K562 (cell line): ENCODE results near the gene UQCC5. TPM values are rescaled to one million over a fixed set of nuclear protein-coding genes. Genes with fewer than 3 reads are reported as not detected.

ENCODE experiments used
- CHD4 ChIP-seq: fragments of 200-600 bp; sonication (generic); IDR thresholded peaks from 3 replicates; pipeline ENCODE4 v1.6.1; 2012; ENCODE audit warnings: low read depth, mild to moderate bottlenecking, mixed read lengths, low read length, inconsistent platforms; ENCODE audit not compliant: insufficient read depth, insufficient replicate concordance, poor library complexity, severe bottlenecking
- GATAD2A ChIP-seq: fragments of 450-650 bp; IDR thresholded peaks from 2 replicates; pipeline ENCODE4 v1.6.1; 2017
- HEY1 ChIP-seq: fragments of 250-450 bp; sonication (Bioruptor Pico); IDR thresholded peaks from 2 replicates; pipeline ENCODE4 v1.5.0; 2020; ENCODE audit warnings: mild to moderate bottlenecking, moderate library complexity, borderline replicate concordance
- JUN ChIP-seq, 2 experiments: sonication (generic) in 1 of 2; formaldehyde crosslinking in 1 of 2; IDR thresholded peaks; 2 replicates each; pipeline versions ENCODE4 v1.6.1 to v1.8.0; 2012 to 2022; ENCODE audit warnings: borderline replicate concordance in 2 of 2, mild to moderate bottlenecking in 2 of 2, improper control_type of control experiment in 1 of 2, low read depth in 1 of 2, low read length in 1 of 2, missing genetic modification reagents in 1 of 2
- L3MBTL2 ChIP-seq: fragments of 450-650 bp; IDR thresholded peaks from 2 replicates; pipeline ENCODE4 v1.6.1; 2016; ENCODE audit warnings: mild to moderate bottlenecking, moderate library complexity
- NRF1 ChIP-seq, 2 experiments: fragments of 450-650 bp; IDR thresholded peaks in 1 of 2; conservative IDR thresholded peaks in 1 of 2; 2 replicates each; pipeline ENCODE4 v1.6.1; 2014; ENCODE audit warnings: mild to moderate bottlenecking in 2 of 2
- POLR3A ChIP-seq: IDR thresholded peaks from 2 replicates; pipeline ENCODE4 v1.6.1; 2011; ENCODE audit warnings: borderline replicate concordance, mild to moderate bottlenecking, moderate library complexity; ENCODE audit not compliant: insufficient read length, insufficient read depth; ENCODE audit errors: extremely low read depth
- RBFOX2 ChIP-seq: fragments of 200-400 bp; formaldehyde crosslinking; IDR thresholded peaks from 2 replicates; pipeline ENCODE4 v1.6.1; 2017; ENCODE audit warnings: low read depth, mild to moderate bottlenecking, low read length, moderate library complexity
- ZBTB7A ChIP-seq: IDR thresholded peaks from 2 replicates; pipeline ENCODE4 v1.6.1; 2011; ENCODE audit warnings: low read depth, mild to moderate bottlenecking, low read length, moderate library complexity, borderline replicate concordance; ENCODE audit not compliant: control insufficient read depth
- ZFX ChIP-seq: sonication (generic); formaldehyde crosslinking; IDR thresholded peaks from 2 replicates; pipeline ENCODE4 v1.8.0; 2022; ENCODE audit warnings: mild to moderate bottlenecking, missing genetic modification reagents, moderate library complexity
- ZNF239 ChIP-seq: fragments of 250-450 bp; sonication (Bioruptor Pico); IDR thresholded peaks from 2 replicates; pipeline ENCODE4 v1.4.0; 2020; ENCODE audit warnings: mild to moderate bottlenecking
- ZNF511 ChIP-seq: sonication (generic); formaldehyde crosslinking; IDR thresholded peaks from 2 replicates; pipeline ENCODE4 v1.8.0; 2022; ENCODE audit warnings: mild to moderate bottlenecking, missing genetic modification reagents
- ZZZ3 ChIP-seq: fragments of 450-650 bp; IDR thresholded peaks from 2 replicates; pipeline ENCODE4 v1.6.1; 2016; ENCODE audit warnings: antibody characterized with exemption, mild to moderate bottlenecking, moderate library complexity
- polyA plus RNA-seq, 8 experiments: library from polyadenylated mRNA; depleted of rRNA in 4 of 8; stranded (reverse) in 5 of 8; unstranded in 3 of 8; fragments of >200 nt; fragmentation: Nextera tagmentation in 2 of 8; fragmentation: Illumina TruSeq in 1 of 8; extraction: Ambion mirVana in 2 of 8; extraction: Trizol in 1 of 8; gene quantifications; 2 replicates each; pipeline versions ENCODE4 v1.2.1 to v1.2.3, GENCODE V29; 2011 to 2014; ENCODE audit warnings: inconsistent platforms in 1 of 8, missing spikeins in 1 of 8
- total RNA-seq, 7 experiments: library from RNA; depleted of rRNA in 6 of 7; stranded (reverse); fragments of >200 nt in 6 of 7; fragmentation: Illumina TruSeq in 2 of 7; extraction: Trizol in 2 of 7; gene quantifications; 2 replicates each; pipeline versions ENCODE4 v1.2.1 to v1.2.3, GENCODE V29; 2011 to 2021; ENCODE audit warnings: low replicate concordance in 1 of 7
- TF ChIP-seq, protein P1 (sequence below): IDR thresholded peaks from 2 replicates; pipeline ENCODE4 v1.6.1; 2011; ENCODE audit warnings: borderline replicate concordance, low read depth, mild to moderate bottlenecking, moderate library complexity, low read length; ENCODE audit not compliant: insufficient read depth, poor library complexity, severe bottlenecking
- TF ChIP-seq, protein P2 (sequence below): sonication (generic); IDR thresholded peaks from 2 replicates; pipeline ENCODE4 v1.6.1; 2016
- TF ChIP-seq, protein P3 (sequence below): sonication (generic); formaldehyde crosslinking; IDR thresholded peaks from 2 replicates; pipeline ENCODE4 v1.8.1; 2023; ENCODE audit warnings: missing genetic modification reagents, mild to moderate bottlenecking, borderline replicate concordance

UQCC5 gene
- total and polyA plus RNA-seq, 9 of the 15 experiments (the other 6 are each of a cell fraction or from before 2014, with no cell fraction given) = 10.2 to 55.4 (median 33.8) TPM

GRCh38 chr3:52518723-52519444 is 17.5 kb upstream of the UQCC5 start (continued):
- TF ChIP-seq ZNF511 (CRISPR knock-in tag) (0 out of 2 replicates have a peak, but pooled peaks have one; percentile 18), POLR3A (no peak), L3MBTL2 (peak; percentile 67), ZZZ3 (no peak), HEY1 (CRISPR knock-in tag) (no peak), ZFX (CRISPR knock-in tag) (peak; percentile 53), NRF1 (conservative IDR thresholded peaks at IDR 0.05 in 1 of 2, IDR thresholded peaks at IDR 0.05 in 1 of 2) (peak; percentile 70 to 75), ZNF239 (CRISPR knock-in tag) (no peak), RBFOX2 (peak; percentile 14; the same call in 1 of the 2 replicates), GATAD2A (no peak), CHD4 (no peak), JUN (IDR thresholded peaks at IDR 0.05; ENCODE audit: borderline replicate concordance, low read depth, low read length) (no peak), JUN (CRISPR knock-in tag; IDR thresholded peaks at IDR 0.05; ENCODE audit: borderline replicate concordance) (no peak), ZBTB7A (peak; percentile 48; the same call in 1 of the 2 replicates)
- TF ChIP-seq, protein P1, sequence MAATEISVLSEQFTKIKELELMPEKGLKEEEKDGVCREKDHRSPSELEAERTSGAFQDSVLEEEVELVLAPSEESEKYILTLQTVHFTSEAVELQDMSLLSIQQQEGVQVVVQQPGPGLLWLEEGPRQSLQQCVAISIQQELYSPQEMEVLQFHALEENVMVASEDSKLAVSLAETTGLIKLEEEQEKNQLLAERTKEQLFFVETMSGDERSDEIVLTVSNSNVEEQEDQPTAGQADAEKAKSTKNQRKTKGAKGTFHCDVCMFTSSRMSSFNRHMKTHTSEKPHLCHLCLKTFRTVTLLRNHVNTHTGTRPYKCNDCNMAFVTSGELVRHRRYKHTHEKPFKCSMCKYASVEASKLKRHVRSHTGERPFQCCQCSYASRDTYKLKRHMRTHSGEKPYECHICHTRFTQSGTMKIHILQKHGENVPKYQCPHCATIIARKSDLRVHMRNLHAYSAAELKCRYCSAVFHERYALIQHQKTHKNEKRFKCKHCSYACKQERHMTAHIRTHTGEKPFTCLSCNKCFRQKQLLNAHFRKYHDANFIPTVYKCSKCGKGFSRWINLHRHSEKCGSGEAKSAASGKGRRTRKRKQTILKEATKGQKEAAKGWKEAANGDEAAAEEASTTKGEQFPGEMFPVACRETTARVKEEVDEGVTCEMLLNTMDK = peak; percentile 57
- TF ChIP-seq, protein P2, sequence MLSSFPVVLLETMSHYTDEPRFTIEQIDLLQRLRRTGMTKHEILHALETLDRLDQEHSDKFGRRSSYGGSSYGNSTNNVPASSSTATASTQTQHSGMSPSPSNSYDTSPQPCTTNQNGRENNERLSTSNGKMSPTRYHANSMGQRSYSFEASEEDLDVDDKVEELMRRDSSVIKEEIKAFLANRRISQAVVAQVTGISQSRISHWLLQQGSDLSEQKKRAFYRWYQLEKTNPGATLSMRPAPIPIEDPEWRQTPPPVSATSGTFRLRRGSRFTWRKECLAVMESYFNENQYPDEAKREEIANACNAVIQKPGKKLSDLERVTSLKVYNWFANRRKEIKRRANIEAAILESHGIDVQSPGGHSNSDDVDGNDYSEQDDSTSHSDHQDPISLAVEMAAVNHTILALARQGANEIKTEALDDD = no peak
- TF ChIP-seq, protein P3, sequence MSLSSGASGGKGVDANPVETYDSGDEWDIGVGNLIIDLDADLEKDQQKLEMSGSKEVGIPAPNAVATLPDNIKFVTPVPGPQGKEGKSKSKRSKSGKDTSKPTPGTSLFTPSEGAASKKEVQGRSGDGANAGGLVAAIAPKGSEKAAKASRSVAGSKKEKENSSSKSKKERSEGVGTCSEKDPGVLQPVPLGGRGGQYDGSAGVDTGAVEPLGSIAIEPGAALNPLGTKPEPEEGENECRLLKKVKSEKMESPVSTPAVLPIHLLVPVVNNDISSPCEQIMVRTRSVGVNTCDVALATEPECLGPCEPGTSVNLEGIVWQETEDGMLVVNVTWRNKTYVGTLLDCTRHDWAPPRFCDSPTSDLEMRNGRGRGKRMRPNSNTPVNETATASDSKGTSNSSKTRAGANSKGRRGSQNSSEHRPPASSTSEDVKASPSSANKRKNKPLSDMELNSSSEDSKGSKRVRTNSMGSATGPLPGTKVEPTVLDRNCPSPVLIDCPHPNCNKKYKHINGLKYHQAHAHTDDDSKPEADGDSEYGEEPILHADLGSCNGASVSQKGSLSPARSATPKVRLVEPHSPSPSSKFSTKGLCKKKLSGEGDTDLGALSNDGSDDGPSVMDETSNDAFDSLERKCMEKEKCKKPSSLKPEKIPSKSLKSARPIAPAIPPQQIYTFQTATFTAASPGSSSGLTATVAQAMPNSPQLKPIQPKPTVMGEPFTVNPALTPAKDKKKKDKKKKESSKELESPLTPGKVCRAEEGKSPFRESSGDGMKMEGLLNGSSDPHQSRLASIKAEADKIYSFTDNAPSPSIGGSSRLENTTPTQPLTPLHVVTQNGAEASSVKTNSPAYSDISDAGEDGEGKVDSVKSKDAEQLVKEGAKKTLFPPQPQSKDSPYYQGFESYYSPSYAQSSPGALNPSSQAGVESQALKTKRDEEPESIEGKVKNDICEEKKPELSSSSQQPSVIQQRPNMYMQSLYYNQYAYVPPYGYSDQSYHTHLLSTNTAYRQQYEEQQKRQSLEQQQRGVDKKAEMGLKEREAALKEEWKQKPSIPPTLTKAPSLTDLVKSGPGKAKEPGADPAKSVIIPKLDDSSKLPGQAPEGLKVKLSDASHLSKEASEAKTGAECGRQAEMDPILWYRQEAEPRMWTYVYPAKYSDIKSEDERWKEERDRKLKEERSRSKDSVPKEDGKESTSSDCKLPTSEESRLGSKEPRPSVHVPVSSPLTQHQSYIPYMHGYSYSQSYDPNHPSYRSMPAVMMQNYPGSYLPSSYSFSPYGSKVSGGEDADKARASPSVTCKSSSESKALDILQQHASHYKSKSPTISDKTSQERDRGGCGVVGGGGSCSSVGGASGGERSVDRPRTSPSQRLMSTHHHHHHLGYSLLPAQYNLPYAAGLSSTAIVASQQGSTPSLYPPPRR (CRISPR knock-in tag) = no peak
